NCI-H774 (cell line): Measurements from ENCODE around the gene ENDOV.

ENCODE experiments used
- DNase-seq: peaks from one replicate; lab custom pipeline; 2025; lab: John Stamatoyannopoulos, UW

Gene ENDOV

GRCh38 chr17:80431246-80432195 lies 16.6 kb downstream of the ENDOV start:
- DNase-seq = no peak

- DNase-seq = no peak
These were observed 17.5 kb downstream of the ENDOV start for GRCh38 chr17:80432350-80432955.

DNA sequence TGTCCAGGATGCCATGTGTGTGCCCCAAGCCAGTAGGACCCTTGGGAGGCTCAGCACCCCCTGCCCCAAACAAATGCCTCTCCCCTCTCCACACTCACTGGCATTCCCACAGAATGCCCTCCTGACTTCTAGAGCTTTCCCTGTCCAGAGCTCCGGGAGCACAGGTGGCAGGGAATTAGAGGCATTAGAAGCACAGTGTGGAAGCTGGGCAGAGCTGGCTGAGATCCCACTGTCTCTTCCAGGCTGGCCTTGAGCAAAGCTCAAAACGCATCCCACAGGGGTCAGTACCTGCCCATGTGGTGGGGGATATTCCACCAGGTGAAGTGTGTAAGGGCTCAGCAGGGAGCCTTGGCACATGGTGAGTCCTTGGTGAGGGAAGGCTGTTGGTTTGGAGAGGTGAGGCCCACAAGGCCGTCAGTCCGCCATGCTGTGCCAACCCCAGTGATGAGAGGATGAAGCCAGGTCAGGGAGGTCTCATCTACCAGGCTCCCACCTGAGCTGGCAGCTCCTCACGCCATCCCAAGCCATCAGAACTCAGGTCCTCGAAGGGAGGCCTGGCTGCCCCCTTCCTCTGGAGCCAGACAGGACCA lies 18.1 kb downstream of the ENDOV start:
- DNase-seq = no peak

DNA sequence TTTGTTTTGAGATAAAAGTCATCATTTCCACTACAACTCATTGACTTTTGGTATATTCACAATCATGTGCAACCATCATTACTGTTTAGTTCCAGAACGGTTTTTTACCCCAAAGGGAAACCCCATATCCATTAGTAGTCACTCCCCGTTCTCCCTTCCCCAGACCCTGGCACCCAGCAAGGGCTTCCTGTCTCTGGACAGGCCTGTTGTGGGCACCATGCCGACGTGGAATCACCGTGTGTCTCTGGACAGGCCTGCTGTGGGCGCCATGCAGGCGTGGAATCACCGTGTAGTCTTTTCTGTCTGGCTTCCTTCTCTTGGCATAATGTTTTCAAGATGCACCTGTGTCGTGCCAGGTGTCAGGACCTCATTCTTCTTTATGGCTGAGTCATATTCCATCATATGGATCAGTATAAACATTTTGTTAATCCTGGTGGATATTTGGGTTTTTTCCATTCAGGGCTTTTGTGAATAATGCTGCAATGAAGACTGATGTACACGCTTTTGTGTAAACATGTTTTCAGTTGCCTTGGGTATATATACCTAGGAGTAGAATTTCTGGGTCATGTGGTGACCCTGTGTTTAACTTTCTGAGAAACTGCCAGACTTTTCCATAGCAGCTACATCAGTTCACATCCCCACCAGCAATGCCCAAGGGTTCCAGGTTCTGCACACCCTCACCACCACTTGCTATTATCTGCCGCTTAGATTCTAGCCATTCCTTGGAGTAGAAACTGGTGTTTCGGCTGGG lies 19.1 kb downstream of the ENDOV start:
- DNase-seq = no peak

GRCh38 chr17:80437532-80437931 lies 22.6 kb downstream of the ENDOV start:
- no peak for DNase-seq

DNA sequence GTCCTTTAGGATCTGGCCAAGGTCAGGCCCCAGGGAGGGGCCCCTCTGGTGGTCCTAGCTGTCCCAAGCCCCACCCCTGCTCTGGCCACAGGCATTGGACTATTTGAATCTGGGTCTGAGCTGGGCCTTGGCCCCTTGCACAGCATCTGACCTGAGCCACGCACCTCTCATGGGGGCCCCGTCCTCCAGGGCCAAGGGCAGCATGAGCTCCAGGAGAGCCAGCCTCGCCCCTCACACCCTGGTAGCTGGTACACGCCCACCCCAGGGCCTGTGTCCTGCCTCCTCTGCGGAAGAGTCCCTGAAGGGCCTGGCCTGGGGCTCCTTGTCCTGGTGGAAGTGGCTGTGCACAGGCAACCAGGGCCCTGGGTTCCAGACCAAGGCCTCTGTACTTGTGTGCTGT lies 23.8 kb downstream of the ENDOV start:
- no peak for DNase-seq

DNA sequence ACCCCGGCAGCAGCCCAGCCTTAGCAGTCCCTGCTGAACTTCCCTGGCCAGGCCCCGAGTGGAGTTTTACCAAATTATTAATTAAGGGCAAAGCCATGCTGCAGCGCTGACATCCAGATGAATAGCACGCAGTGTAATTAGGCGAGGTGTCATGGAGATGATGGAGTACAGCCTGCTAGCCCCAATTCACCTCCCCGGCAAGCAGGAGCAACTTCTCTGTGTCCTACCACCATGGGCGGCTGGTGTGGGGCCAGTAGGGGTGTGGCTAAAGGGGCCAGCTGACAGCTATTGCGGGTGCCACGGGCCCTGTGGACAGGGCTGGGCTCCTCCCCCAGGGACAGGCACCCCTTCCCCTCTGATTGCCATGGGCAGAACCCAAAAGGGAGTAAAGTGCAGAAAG lies 24.5 kb downstream of the ENDOV start:
- no peak for DNase-seq

DNA sequence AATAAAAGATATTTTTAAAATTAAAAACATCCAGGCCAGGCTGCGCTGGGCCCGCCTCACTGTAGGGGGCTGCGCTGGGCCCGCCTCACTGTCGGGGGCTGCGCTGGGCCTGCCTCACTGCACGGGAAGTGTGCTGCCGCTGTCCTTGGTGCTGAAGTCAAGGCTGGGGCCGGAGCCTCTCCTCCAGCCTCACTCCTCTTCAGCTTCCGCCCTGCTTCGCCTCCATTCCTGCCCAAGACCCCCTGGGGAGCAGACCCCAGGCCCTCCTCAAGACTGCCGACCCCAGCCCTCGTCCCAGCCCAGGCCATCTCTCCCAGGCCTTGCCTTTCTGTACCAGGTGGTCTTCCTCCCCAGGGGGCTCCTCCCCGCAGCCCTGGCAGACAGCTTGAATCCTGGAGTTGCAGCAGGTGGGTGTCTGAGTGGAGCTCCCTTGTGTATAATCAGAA lies 26.2 kb downstream of the ENDOV start:
- no peak for DNase-seq

DNA sequence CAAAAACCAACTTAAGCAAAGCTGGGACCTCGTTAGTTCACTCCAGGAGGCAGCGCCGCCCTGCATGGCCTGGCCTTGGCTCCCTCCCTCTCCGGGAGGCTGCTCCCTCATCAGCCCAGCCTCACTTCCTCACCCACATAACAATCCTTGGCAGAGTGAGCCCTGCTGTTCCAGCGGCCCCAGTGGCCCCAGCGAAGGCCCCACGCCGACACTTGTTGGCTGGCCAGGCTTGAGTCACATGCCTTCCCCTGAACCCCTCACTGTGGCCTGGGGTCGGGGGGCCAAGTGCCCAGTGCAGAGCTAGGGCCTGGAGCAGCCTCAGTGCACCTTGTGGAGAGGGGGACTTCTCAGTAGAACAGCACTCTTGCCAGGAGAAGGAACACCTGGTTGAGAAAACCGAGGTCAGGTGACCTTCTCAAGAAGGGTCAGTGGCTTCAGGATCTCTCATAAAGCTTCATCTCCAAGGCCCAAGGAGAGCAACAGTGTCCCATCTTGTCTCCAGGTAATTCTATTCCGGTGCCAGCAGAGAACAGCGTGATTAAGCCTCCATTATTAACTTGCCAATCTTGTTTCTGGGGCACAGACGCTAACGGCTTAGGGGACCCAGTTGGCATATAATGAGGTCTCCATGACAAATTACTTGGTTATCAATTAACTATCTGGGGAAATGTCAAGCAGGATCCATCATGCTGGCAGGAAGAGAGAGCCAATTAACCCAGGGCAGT lies 26.8 kb downstream of the ENDOV start:
- no peak for DNase-seq

GRCh38 chr17:80442323-80442659 lies 27.3 kb downstream of the ENDOV start:
- no peak for DNase-seq

- no peak for DNase-seq
These were observed 27.8 kb downstream of the ENDOV start for GRCh38 chr17:80442764-80443163.

DNA sequence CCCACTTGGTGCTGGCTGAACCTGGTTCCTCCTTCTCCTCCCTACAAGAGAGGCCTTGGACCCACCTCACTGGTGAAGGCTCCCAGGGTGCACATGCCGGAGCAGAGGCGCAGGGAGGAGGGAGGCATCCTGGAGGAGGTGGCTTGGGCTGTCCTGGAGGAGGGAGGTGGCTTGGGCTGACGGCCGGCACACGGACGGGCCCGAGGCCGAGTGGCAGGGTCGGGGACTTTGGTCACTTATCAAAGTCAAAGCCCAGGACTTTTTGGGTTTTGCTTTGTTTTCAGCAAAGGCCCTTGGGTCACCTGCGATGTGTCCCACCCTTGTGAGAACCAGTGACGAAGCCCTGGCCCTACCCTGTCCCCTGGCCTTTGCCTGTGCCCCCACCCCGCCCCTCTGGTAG lies 28.5 kb downstream of the ENDOV start:
- no peak for DNase-seq

GRCh38 chr17:80443916-80444643 lies 29.1 kb downstream of the ENDOV start:
- no peak for DNase-seq

DNA sequence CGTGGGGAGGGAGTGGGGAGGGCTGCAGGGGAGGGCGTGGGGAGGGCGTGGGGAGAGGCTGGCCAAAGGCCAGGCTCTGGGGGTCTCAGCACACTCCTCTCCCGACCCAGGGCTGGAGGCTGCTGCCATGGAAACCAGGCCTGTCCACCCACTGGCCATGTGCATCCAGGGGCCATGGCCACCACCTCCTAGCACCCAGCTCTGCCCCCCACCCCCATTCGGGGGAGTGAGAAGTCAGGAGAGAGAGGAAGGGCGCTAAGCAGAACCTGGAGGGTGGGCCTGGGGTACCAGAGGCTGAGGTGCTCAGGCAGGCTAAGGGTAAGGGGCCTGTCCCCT lies 29.6 kb downstream of the ENDOV start:
- DNase-seq = no peak

DNA sequence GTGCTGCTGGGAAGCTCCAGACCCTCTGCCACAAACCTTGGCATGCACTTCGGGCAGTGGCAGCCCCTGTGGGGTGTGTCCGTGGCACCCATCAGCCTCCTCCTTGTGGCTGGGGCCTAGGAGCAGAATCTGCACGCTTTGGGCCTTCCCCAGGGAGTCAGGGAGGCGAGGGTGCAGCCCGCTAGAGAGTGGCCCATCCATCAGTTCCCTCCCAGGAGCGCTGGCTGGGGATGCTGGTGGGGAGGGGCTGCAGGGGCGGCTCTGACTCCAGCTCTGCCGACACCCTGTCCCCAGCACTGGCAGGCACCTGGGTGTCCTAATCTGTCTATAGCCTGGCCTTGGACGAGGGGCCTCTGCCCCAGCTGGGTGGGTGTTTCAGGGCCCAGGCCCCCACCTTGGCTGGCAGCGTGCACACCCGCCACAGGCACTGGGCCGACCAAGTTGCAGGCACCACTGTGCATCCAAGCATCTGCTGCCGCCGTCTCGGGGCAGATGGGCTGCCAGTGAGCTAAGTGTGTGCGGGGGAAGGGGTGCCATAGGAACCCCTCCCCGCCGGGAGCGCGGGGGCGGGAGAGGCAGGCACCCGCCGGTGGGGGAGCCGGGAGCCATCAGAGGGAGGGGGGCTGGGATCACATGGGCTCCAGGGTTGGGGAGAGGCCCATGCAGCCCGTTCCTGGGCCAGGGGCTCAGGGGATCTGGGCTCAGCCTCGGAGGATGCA lies 30.2 kb downstream of the ENDOV start:
- DNase-seq = no peak

- DNase-seq = no peak
These were observed 30.8 kb downstream of the ENDOV start for GRCh38 chr17:80445726-80446110.

DNA sequence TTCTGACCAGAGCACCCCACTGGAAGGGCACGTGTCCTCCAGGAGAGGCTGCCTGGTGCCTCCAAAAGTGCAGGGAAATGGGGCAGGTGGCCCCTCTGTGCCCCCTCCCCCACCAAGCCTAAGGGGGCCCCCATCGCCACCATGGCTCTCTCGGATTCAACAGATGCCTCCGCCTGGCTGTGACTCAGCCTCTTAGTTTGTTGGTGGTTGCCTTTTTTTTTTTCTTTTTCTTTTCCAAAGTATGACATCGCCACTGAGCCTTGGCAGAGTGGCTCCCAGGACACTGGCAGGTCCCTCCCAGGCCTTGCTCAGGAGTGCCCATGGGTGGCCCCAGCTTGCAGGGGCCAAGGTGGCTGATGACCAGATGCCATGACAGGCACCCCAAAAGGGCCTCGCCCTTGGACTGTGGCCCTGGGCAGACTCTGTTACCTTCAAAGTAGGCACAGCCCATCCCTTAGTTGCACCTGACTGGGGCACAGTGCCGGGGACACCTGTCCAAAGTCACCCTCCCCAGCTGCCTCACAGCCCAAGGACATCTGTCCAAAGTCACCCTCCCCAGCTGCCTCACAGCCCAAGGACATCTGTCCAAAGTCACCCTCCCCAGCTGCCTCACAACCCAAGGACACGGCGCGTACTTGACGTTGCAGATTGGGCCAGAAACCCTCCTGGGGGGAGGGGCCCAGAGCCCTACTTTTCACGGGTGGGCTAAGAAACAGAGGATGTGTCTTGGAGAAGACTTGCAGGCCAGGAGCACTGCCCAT lies 31.9 kb downstream of the ENDOV start:
- DNase-seq = no peak

DNA sequence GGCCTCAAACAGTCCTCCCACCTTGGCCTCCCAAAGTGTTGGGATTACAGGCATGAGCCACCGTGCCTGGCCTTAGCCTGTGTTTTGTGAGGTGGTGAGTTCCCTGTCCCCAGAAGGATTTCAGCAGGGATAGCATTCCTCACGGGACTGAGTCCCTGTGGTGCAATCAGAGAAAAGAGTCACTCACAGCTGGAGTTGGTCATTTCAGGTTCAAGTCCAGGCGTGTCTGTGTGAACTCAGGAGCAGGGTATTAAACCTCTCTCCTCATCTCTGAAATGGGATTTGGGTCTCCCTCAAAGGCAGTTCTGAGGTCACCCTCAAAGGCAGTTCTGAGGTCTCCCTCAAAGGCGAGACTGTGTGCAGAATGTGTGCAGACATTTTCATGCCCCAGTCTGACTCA lies 32.8 kb downstream of the ENDOV start:
- no peak for DNase-seq

DNA sequence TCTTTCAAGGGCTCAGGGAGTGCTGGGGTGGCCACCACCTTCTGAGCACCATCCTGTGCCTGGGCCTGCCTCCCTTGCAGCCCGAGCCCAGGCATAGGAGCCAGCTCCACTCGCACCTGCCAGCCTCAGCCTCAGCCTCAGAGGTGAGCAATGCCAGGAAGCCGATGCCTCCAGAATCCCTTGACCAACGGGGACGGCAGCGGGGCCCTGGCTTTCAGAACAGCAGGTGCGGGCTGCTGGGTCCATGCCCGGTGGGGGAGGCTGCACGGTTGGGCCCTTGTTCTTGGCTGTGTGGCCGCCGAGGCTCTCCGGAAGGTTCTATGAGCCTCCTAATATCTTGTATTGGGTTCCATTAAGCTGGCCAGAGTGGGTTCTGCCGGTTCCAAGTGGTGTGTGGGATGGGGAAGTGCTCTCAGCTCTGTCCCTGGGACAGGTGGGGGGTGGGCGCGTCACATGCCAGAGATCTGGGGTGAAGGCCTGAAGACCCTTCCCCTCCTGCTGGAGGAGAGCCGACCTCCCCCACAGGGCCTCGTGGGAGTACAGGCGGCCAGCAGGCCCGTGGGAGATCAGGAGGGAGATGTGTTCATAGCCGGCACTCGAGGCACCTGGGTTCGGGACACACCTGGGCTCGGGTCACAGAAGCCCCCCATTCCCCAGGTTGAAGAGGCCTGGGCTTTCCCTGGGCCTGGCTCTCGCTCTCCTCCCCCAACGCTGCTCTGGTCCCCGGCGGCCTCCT lies 34.4 kb downstream of the ENDOV start:
- DNase-seq = no peak
